OCI-LY1 (cell line): ENCODE results near the gene RPL27.

Experiments used
- H2AFZ ChIP-seq: fragments of 200-600 bp; sonication (generic), shearing (Covaris generic); 2 replicates; pipeline ENCODE4 v1.6.0; 2014; ENCODE audit warnings: antibody characterized with exemption, mild to moderate bottlenecking, low read length
- H3F3A ChIP-seq: fragments of 200-600 bp; sonication (generic), shearing (Covaris generic); 2 replicates; pipeline ENCODE4 v1.6.0; 2014; ENCODE audit warnings: mild to moderate bottlenecking, antibody characterized with exemption, low read length, moderate library complexity; ENCODE audit not compliant: insufficient read depth
- H3K27ac ChIP-seq: fragments of 200-600 bp; sonication (generic); 2 replicates; pipeline ENCODE4 v1.5.1; 2014; ENCODE audit warnings: low read length, mixed run types, mild to moderate bottlenecking, low read depth; ENCODE audit not compliant: poor library complexity, severe bottlenecking
- H3K27me3 ChIP-seq: fragments of 200-600 bp; sonication (generic); 2 replicates; pipeline ENCODE4 v1.6.0; 2014; ENCODE audit warnings: antibody characterized with exemption, mild to moderate bottlenecking, low read length, moderate library complexity; ENCODE audit not compliant: insufficient read depth
- H3K36me3 ChIP-seq: fragments of 200-600 bp; sonication (generic); 2 replicates; pipeline ENCODE4 v1.6.1; 2014; ENCODE audit warnings: mild to moderate bottlenecking, antibody characterized with exemption, low read length, moderate library complexity, mixed read lengths; ENCODE audit not compliant: insufficient read depth
- H3K4me1 ChIP-seq: fragments of 200-600 bp; sonication (generic); 2 replicates; pipeline ENCODE4 v1.5.1; 2014; ENCODE audit warnings: mild to moderate bottlenecking, low read length, moderate library complexity; ENCODE audit not compliant: insufficient read depth, severe bottlenecking
- H3K4me2 ChIP-seq: fragments of 200-600 bp; sonication (generic), shearing (Covaris generic); 2 replicates; pipeline ENCODE4 v1.6.1; 2014; ENCODE audit warnings: low read length
- H3K4me3 ChIP-seq: fragments of 200-600 bp; sonication (generic); 2 replicates; pipeline ENCODE4 v1.5.1; 2014; ENCODE audit warnings: low read length, low read depth, mild to moderate bottlenecking, mixed read lengths; ENCODE audit not compliant: poor library complexity, severe bottlenecking
- H3K79me2 ChIP-seq: fragments of 200-600 bp; shearing (Covaris generic); 2 replicates; pipeline ENCODE4 v1.6.1; 2016; ENCODE audit warnings: mixed run types, low read length, mixed read lengths; ENCODE audit not compliant: insufficient read depth
- H3K9ac ChIP-seq: fragments of 200-600 bp; sonication (generic), shearing (Covaris generic); 2 replicates; pipeline ENCODE4 v1.6.1; 2014; ENCODE audit warnings: mild to moderate bottlenecking, low read length, mixed read lengths
- H3K9me2 ChIP-seq: fragments of 200-600 bp; sonication (generic), shearing (Covaris generic); 2 replicates; pipeline ENCODE4 v1.6.1; 2014; ENCODE audit warnings: low read depth, mild to moderate bottlenecking, low read length, mixed read lengths
- H3K9me3 ChIP-seq: fragments of 200-600 bp; shearing (Covaris generic); 2 replicates; pipeline ENCODE4 v1.6.1; 2014; ENCODE audit warnings: low read length, mixed read lengths
- H4K20me1 ChIP-seq: fragments of 200-600 bp; sonication (generic), shearing (Covaris generic); 2 replicates; pipeline ENCODE4 v1.6.0; 2016; ENCODE audit warnings: mild to moderate bottlenecking, low read length; ENCODE audit not compliant: insufficient read depth
- EZH2 ChIP-seq: fragments of 200-600 bp; sonication (generic), shearing (Covaris generic); IDR thresholded peaks from 2 replicates; pipeline ENCODE4 v1.8.0; 2017; ENCODE audit warnings: borderline replicate concordance, mixed run types, mild to moderate bottlenecking, antibody characterized with exemption, low read length, moderate library complexity, mixed read lengths
- TF ChIP-seq, protein P1 (sequence below): fragments of 200-600 bp; sonication (generic), shearing (Covaris generic); IDR thresholded peaks from 2 replicates; pipeline ENCODE4 v1.5.1; 2017; ENCODE audit warnings: mild to moderate bottlenecking, antibody characterized with exemption, low read length, moderate library complexity, mixed read lengths

The RPL27 gene

GRCh38 chr17:42982266-42982665, 16.0 kb upstream of the RPL27 start:
- H3K9me2 ChIP-seq = no peaks in the 10 kb centered on the region
- H3K27ac ChIP-seq = peak overlapping the region; percentile 63
- H4K20me1 ChIP-seq = no peaks in the 10 kb centered on the region
- no peaks in the 10 kb centered on the region for H3K27me3 ChIP-seq
- peak overlapping the region; percentile 77 for H3K4me2 ChIP-seq
- peak overlapping the region; percentile 82 for H3K4me3 ChIP-seq
- no peaks in the 10 kb centered on the region for H3F3A ChIP-seq
- no peak overlapping the region for H3K9ac ChIP-seq
- no peak for TF ChIP-seq EZH2
- TF ChIP-seq, protein P1, sequence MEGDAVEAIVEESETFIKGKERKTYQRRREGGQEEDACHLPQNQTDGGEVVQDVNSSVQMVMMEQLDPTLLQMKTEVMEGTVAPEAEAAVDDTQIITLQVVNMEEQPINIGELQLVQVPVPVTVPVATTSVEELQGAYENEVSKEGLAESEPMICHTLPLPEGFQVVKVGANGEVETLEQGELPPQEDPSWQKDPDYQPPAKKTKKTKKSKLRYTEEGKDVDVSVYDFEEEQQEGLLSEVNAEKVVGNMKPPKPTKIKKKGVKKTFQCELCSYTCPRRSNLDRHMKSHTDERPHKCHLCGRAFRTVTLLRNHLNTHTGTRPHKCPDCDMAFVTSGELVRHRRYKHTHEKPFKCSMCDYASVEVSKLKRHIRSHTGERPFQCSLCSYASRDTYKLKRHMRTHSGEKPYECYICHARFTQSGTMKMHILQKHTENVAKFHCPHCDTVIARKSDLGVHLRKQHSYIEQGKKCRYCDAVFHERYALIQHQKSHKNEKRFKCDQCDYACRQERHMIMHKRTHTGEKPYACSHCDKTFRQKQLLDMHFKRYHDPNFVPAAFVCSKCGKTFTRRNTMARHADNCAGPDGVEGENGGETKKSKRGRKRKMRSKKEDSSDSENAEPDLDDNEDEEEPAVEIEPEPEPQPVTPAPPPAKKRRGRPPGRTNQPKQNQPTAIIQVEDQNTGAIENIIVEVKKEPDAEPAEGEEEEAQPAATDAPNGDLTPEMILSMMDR = no peak
- no peaks in the 10 kb centered on the region for H3K9me3 ChIP-seq
- H3K79me2 ChIP-seq = peaks cover 7% of the 10 kb centered on the region; the same call in 1 of the 2 replicates
- H3K4me1 ChIP-seq = peaks cover 42% of the 10 kb centered on the region
- no peak overlapping the region for H2AFZ ChIP-seq
- H3K36me3 ChIP-seq = peaks cover 24% of the 10 kb centered on the region; the same call in 1 of the 2 replicates

GRCh38 chr17:42985225-42985624, 13.0 kb upstream of the RPL27 start:
- Histone ChIP-seq H3K9me2 (no peaks in the 10 kb centered on the region), H4K20me1 (no peaks in the 10 kb centered on the region), H3K79me2 (peaks cover 7% of the 10 kb centered on the region; the same call in 1 of the 2 replicates), H2AFZ (no peak overlapping the region), H3K9me3 (no peaks in the 10 kb centered on the region), H3F3A (no peaks in the 10 kb centered on the region), H3K9ac (no peak overlapping the region; the same call in 1 of the 2 replicates), H3K4me1 (peaks cover 33% of the 10 kb centered on the region), H3K4me3 (peak overlapping the region; percentile 15), H3K4me2 (peak overlapping the region; percentile 49), H3K27ac (peak overlapping the region; percentile 77), H3K27me3 (no peaks in the 10 kb centered on the region), H3K36me3 (peaks cover 54% of the 10 kb centered on the region)
- no peak for TF ChIP-seq EZH2
- TF ChIP-seq, protein P1 = no peak

GRCh38 chr17:42989141-42989540, 9.1 kb upstream of the RPL27 start:
- Histone ChIP-seq H3K4me3 (no peak overlapping the region), H3K9me3 (no peaks in the 10 kb centered on the region), H3K4me2 (no peak overlapping the region), H3K36me3 (peaks cover 85% of the 10 kb centered on the region), H3K4me1 (peaks cover 20% of the 10 kb centered on the region), H3F3A (no peaks in the 10 kb centered on the region), H3K27me3 (no peaks in the 10 kb centered on the region), H3K27ac (no peak overlapping the region), H4K20me1 (no peaks in the 10 kb centered on the region), H3K79me2 (no peaks in the 10 kb centered on the region), H2AFZ (no peak overlapping the region), H3K9ac (no peak overlapping the region), H3K9me2 (no peaks in the 10 kb centered on the region)
- no peak for TF ChIP-seq EZH2
- TF ChIP-seq, protein P1 = no peak
